ENCODE data around the gene LAS1L.

- TF ChIP-seq CTCF (conservative IDR thresholded peaks at IDR 0.05) (peak; percentile 91), ZFX (IDR thresholded peaks at IDR 0.05) (no peak)
Measured at GRCh38 chrX:65528705-65529340, 5.8 kb downstream of the LAS1L start.

Measured in C4-2B (cell line).